Activated T-helper 9 cell treated with anti-CD3 and anti-CD28 coated beads, Interleukin-2, amount 50 U/mL, for 16 hours (primary cell): Measurements from ENCODE around the gene GNA12.

Source experiments
- DNase-seq: peaks from one replicate; pipeline ENCODE4 v3.0.0-alpha.2; 2020; ENCODE audit warnings: low read depth

Gene GNA12

DNA sequence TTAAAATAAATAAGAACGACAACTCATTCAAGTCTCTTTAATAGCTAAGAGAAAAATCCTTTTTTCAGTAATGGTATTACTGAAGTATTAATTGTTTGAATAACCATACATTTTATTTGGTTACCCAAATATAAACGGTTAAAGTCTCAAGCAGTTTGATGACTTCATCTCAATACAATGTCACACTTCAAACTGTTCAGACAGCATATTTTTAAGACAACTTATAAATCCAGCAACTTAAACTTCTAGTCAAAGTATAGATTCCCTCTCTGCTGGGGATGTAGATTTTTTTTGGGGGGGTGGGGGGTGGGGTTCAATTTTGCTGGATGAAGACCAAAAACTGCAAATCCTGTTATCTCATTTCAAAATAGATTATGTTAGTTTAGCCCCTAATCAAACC, 42.0 kb downstream of the GNA12 start:
- DNase-seq, result no peak

GRCh38 chr7:2800931-2801688, 43.0 kb downstream of the GNA12 start:
- no peak for DNase-seq

- DNase-seq, result no peak
Observed at GRCh38 chr7:2800220-2800930, 43.7 kb downstream of the GNA12 start.

DNA sequence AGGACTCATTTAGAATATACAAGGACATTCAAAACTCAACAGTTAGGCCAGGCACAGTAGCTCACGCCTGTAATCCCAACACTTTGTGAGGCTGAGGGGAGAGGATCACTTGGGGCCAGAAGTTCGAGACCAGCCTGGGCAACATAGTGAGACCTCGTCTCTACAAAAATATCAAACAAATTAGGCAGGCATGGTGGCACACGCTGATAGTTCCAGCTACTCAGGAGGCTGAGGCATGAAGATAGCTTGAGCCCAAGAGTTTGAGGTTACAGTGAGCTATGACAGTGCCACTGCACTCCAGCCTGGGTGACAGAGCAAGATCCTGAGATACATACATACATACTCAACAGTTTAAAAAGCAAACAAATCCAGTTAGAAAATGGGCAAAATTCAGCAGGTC, 44.9 kb downstream of the GNA12 start:
- DNase-seq, result no peak

GRCh38 chr7:2798669-2799068, 45.4 kb downstream of the GNA12 start:
- DNase-seq, result no peak

DNA sequence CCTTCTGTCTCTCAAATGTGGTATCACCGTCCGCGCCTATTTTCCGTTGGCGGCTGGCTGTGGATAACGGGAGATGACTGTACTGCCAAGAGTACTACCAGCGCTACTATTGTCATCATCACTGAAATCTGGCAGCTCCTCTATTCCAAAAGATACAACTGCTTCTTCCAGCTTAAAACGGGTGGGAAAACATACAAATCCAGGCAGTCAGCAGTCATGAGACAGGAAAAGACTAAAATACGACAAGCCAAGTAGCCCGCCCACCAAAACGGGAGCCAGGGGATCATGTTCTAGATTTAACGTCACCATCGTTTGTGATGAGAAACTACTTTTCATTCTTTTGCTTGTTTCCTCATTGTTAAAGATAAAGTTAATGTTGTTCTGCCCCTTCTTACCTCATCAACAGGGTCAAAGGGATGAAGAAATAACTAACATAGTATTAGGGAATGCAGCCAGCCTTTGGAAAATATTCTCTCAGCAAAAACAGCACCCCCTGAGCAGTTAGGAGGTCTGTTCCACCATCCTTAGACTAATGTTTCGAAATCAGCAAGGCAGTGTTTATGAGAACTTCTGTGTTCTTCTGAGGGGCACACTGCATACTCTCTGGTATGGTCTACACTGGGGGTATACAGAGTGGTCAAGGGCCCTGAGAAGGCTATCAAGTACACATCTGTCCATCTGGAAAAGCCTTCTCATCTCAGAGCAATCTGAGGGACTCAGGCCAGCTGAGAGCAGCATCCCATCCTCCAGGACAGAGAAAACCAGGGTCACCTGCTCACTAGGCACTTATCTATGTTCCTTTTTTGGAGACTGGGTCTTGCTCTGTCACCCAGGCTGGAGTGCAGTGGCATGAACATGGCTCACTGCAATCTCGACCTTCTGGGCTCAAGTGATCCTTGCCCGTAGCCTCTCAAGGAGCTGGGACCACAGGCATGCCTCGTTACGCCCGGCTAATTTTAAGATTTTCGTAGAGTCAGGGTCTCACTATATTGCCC, 47.5 kb downstream of the GNA12 start:
- no peak for DNase-seq

GRCh38 chr7:2795906-2796305, 48.2 kb downstream of the GNA12 start:
- no peak for DNase-seq

DNA sequence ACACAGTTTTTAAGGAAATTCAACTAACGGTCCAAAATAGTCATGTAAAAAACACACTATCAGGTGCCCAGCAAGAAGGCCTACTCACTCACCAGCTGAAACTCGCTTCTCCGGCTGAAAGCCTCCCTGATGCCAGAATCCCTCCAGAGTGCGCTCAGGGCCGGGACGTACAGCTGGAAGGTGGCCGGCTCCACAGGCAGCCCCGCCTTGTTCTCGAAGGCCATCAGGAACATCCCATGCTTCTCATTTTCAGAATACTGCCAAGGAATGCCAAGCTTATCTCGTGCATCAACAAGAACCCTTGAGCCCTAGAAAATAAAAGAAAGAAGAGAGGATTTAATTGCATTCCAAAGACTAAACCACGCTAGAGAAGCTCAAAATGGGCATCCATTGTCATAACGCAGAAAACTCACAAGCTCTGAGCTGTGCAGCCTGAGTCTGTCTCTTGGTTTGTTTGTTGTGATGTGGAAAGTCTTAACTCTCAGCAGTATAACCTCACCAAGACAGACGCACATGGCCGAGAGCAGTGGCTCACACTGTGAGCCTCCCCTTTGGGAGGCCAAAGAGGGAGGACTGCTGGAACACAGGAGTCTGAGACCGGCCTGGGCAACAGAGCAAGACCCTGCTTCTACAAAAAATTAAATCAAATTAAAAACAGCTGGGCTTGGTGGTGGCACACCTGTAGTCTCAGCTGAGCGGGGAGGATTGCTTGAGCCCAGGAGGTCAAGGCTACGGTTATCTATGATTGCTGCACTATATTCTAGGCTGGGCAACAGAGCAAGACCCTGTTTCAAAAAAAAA, 49.1 kb downstream of the GNA12 start:
- DNase-seq, result no peak

DNA sequence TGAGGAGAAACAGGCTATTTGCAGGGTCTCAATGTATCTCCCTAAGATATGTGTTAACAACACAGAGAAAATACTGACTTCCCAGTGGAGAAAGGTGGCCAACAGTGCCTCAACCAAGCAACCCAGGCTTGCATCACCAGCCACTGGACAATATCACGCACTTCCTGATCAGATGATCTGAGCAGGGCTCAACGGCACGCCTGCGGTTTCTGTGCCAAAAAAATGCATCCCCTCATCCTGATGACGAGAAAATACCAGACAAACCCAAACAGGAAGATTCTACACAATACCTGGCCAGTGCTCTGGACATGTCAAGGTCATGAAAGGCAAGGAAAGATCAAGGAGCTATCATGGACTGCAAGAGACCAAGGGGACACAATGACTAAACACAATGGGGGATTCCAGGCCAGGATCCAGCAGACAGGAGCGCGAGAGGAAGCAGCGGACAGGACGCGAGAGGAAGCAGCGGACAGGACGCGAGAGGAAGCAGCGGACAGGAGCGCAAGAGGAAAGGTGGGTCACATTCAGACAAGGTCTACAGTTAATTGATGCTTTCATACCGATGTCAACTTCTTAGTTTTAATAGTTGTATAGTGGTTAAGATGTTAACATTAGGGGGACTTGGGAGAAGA, 51.1 kb downstream of the GNA12 start:
- no peak for DNase-seq

DNA sequence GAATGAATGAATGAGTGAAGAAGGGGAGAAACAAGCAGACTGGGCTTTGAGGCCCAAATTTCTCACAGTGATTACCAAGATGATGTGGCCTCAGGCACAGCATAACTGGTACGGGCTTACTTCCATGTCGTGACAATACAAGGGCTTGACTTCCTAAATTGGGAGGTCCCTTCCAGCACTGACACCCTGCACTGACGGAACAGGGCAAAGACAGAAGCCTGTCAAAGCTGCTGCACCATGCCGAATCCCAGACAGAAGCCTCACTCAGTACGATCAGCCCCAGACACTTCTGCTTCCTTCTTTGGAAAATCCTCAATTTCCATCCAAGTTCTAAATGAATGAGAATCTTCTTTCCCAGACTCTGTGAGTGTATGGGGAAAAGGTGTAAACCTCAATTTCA, 51.9 kb downstream of the GNA12 start:
- no peak for DNase-seq

GRCh38 chr7:2791390-2791789, 52.7 kb downstream of the GNA12 start:
- no peak for DNase-seq

DNA sequence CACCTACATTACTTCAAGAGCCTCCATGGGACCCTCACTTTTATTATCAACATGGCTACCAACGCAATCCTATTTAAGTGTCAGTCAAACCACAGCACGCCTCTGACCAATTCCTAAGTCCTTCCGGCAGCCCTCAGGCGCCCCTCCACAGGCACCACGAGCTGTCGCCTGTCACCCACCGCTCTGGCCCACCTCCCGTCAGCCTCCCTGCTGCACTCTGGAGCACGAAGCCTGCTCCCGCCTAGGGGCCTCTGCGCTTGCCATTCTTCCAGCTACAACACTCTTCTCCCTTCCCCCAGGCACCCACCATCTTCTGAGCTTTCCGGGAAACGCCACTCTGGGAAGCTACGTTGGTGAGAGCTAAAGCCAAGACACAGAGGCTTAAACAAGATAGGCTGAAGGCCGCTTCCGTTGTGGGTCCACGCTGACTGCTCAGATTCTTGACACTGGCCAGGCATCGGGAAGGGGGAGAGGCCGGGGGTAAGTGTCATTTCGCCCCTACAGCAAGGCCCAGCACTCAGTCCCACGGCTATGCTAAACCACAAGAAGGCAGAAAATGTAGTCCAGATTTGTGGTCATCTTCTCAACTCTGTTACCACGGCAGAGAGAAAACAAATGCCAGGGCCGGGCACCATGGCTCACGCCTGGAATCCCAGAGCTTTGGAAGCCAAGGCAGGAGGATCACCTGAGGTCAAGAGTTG, 56.7 kb downstream of the GNA12 start:
- no peak for DNase-seq

DNA sequence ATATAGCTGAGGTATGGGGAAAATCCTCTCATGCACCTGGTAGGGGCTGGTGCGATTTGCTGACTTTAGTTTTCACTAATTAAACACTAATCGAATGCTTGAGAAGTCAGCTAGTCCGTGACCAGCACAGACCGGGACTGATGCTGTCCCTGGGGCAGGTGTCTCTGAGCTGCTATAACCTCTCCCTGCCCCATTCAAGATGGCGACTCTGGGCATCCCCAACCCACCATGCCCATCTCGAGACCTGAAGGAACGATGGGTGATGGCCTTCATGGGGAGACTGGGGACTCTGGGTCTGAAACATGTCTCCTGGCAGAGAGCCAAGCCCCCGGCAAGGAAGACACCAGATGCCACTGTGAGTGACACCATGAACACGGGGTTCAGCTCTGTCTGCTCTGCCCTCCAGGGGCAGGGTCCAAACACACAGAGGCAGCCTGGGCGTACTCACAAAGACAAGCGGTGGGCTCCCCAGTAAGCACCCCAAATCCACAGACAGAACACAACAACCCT, 57.4 kb downstream of the GNA12 start:
- no peak for DNase-seq

GRCh38 chr7:2785071-2785500, 59.0 kb downstream of the GNA12 start:
- DNase-seq, result no peak

- DNase-seq, result no peak
Observed at GRCh38 chr7:2782565-2782964, 61.5 kb downstream of the GNA12 start.

DNA sequence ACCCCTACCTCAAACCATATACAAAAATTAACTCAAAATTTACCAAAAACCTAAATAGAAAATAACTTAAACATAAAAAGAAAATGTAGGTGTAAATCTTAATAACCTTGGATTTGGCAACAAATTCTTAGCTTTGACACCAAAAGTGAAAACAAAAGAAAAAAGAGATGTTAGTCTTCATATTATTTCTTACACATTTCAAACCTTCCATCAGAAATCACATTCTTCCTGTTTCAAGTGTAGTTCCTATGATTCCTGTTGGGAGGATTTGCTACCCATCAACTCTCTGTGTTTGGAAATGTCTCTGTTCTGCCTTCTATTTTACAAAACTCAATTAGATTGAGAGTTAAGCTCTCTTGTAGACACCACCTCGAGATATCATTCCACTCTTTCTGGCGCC, 62.0 kb downstream of the GNA12 start:
- DNase-seq, result no peak

DNA sequence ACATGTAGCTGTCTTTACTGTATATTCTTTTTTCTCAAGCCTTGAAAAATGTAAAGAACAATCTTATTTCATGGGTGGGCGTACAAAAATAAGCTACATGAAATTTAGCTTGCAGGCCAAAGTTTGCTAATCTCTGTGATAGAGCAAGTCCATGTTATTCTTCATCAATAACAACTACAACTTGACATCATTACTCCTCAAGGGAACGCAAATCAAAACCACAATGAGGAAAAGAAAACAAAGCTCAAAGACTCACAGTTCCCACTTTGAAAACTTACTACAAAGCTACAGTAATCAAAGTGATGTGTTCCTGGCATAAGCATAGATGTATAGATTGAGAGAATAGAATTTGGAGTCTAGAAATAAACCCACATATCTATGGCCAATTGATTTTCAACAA, 62.5 kb downstream of the GNA12 start:
- no peak for DNase-seq

GRCh38 chr7:2779051-2779450, 65.1 kb downstream of the GNA12 start:
- no peak for DNase-seq

DNA sequence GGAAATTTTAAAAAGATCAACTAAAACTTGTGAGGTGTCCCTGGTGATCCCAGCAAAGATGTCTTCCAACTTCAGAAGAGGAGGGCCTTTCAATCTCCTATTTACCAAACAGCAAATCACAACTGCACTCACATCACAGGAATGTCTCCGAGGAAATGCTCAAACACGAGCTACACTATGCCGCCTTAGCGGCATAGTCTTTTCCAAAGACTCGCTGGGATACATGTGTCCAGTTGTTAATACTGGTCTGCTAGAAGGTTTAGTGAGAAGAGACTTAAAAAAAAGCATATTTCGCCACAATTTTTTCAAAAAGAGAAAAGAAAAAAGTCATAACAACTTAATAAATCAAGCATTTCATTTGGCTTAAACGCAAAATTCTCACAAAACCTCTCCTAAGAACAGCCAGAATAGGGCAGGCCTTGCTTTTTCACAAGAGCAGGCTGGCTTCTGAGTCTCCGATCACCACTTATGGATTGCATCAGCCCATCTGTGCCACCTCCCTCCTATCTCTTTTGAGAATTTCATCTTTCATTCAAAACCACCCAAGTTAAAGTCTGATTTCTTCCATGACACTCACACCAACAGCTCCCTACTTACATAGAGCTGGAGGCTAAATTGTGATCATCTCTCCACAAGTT, 66.1 kb downstream of the GNA12 start:
- no peak for DNase-seq

DNA sequence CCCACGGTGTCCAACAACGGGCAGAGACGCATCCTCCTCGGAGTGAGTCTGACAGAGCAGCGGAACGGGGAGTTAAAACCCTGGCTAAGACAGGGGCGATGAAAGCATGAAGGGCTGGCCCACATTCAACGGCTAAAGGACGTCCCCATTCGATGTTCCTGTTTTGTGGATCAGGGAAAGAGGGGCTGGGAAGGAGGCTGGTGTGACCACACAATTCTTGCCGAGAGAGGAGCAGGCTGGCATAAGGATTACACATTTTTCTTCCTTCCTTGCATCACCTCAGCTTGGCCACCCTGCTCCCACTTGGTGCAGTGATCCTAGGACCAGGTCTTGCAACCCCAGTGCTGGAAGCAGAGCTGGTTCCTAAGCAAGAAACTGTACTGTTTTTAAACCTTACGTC, 67.7 kb downstream of the GNA12 start:
- no peak for DNase-seq
